ENCODE measurements around the gene DCBLD1.

GRCh38 chr6:117480651-117481050 lies 1.8 kb upstream of the DCBLD1 start:
- TF ChIP-seq CTCF (IDR thresholded peaks at IDR 0.05; ENCODE audit: extremely low read depth in 1 of 2, insufficient read depth in 1 of 2, low read depth in 1 of 2, low read length in 2 of 2) (no peak), POLR2A (IDR thresholded peaks at IDR 0.05; ENCODE audit: low read depth, low read length) (no peak), EZH2 (IDR thresholded peaks at IDR 0.05; ENCODE audit: borderline replicate concordance, low read depth, low read length, severe bottlenecking) (no peak), MAX (IDR thresholded peaks at IDR 0.05; ENCODE audit: insufficient read depth, insufficient read length) (no peak), FOS (IDR thresholded peaks at IDR 0.05; ENCODE audit: borderline replicate concordance, insufficient read depth, low read length) (no peak), JUN (IDR thresholded peaks at IDR 0.05; ENCODE audit: borderline replicate concordance, insufficient read depth, insufficient read length, low read depth) (no peak), GATA2 (IDR thresholded peaks at IDR 0.05; ENCODE audit: insufficient read depth, insufficient read length, low read depth, low read length) (no peak), POLR2AphosphoS5 (IDR thresholded peaks at IDR 0.05; ENCODE audit: insufficient read depth, low read depth, low read length) (no peak), MYC (IDR thresholded peaks at IDR 0.05; ENCODE audit: low read depth, low read length) (no peak)

Data from endothelial cell of umbilical vein (primary cell).